ENCODE measurements around the gene NPFF. TPM values are rescaled to one million over a fixed set of nuclear protein-coding genes. Genes with fewer than 3 reads are reported as not detected.

The NPFF gene
- total RNA-seq, 3 donors from 2014 or later (not counting 1 experiment from before 2014, with no cell fraction given): not detected

- H3K36me3 ChIP-seq (ENCODE audit: control insufficient read depth, insufficient read depth, low read length): no peaks in the 10 kb centered on the region
- Mint-ChIP-seq H3K27ac (peak overlapping the region; percentile 98 to 99), H3K27me3 (ENCODE audit: low read depth in 2 of 2) (no peaks in the 10 kb centered on the region), H3K36me3 (no peaks in the 10 kb centered on the region), H3K9me3 (no peaks in the 10 kb centered on the region), H3K4me3 (peak overlapping the region; percentile 99), H3K4me1 (peaks cover 34 to 58% of the 10 kb centered on the region in 2 donors)
- no peaks in the 10 kb centered on the region for H3K27me3 ChIP-seq (ENCODE audit: control insufficient read depth, insufficient read depth, low read length)
- no peak overlapping the region for H3K27ac ChIP-seq (ENCODE audit: low read length)
- no peak for ATAC-seq
- H3K9me3 ChIP-seq (ENCODE audit: control insufficient read depth, insufficient read depth, low read length): no peaks in the 10 kb centered on the region
- no peak for TF ChIP-seq CTCF (IDR thresholded peaks at IDR 0.05)
- 100% methylated on average over 2 of the region's 3 CpGs for WGBS (ENCODE audit: insufficient coverage)
- H3K4me3 ChIP-seq (ENCODE audit: low read length): no peak overlapping the region
- DNase-seq: no peak
- intact Hi-C loops (cut with micrococcal nuclease): no loop called here
- H3K4me1 ChIP-seq (ENCODE audit: control insufficient read depth, insufficient read depth, low read length): peaks cover 48% of the 10 kb centered on the region
Observed at GRCh38 chr12:53497461-53497860, 9.8 kb downstream of the NPFF start.

GRCh38 chr12:53496752-53497032 lies 10.6 kb downstream of the NPFF start:
- Histone ChIP-seq H3K27me3 (ENCODE audit: control insufficient read depth, insufficient read depth, low read length) (no peaks in the 10 kb centered on the region), H3K4me1 (ENCODE audit: control insufficient read depth, insufficient read depth, low read length) (peaks cover 46% of the 10 kb centered on the region), H3K27ac (ENCODE audit: low read length) (no peak overlapping the region), H3K36me3 (ENCODE audit: control insufficient read depth, insufficient read depth, low read length) (no peaks in the 10 kb centered on the region), H3K9me3 (ENCODE audit: control insufficient read depth, insufficient read depth, low read length) (no peaks in the 10 kb centered on the region), H3K4me3 (ENCODE audit: low read length) (no peak overlapping the region)
- intact Hi-C loops (cut with micrococcal nuclease): no loop called here
- DNase-seq (no peak), ATAC-seq (no peak)
- no peaks in the 10 kb centered on the region for H3K27me3 Mint-ChIP-seq (ENCODE audit: low read depth in 2 of 2)
- H3K4me1 Mint-ChIP-seq: peaks cover 32 to 56% of the 10 kb centered on the region in 2 donors
- H3K36me3 Mint-ChIP-seq: no peaks in the 10 kb centered on the region
- H3K27ac Mint-ChIP-seq: no peak overlapping the region
- no peaks in the 10 kb centered on the region for H3K9me3 Mint-ChIP-seq
- no peak overlapping the region for H3K4me3 Mint-ChIP-seq
- TF ChIP-seq CTCF (IDR thresholded peaks at IDR 0.05): no peak
- WGBS (ENCODE audit: insufficient coverage): 100% methylated on average over 1 of the region's 1 CpG

- H3K4me1 ChIP-seq (ENCODE audit: control insufficient read depth, insufficient read depth, low read length): peaks cover 42% of the 10 kb centered on the region
- no peak for ATAC-seq
Observed at GRCh38 chr12:53495903-53496751, 11.2 kb downstream of the NPFF start.

More at GRCh38 chr12:53495903-53496751, 11.2 kb downstream of the NPFF start:
- Mint-ChIP-seq H3K36me3 (no peaks in the 10 kb centered on the region), H3K4me3 (peak overlapping the region; percentile 3), H3K27me3 (ENCODE audit: low read depth in 2 of 2) (no peaks in the 10 kb centered on the region), H3K9me3 (no peaks in the 10 kb centered on the region), H3K4me1 (peaks cover 32 to 54% of the 10 kb centered on the region in 2 donors), H3K27ac (no peak overlapping the region)
- H3K27me3 ChIP-seq (ENCODE audit: control insufficient read depth, insufficient read depth, low read length): no peaks in the 10 kb centered on the region
- no peaks in the 10 kb centered on the region for H3K36me3 ChIP-seq (ENCODE audit: control insufficient read depth, insufficient read depth, low read length)
- H3K9me3 ChIP-seq (ENCODE audit: control insufficient read depth, insufficient read depth, low read length): no peaks in the 10 kb centered on the region
- 54% methylated on average over 2 of the region's 5 CpGs for WGBS (ENCODE audit: insufficient coverage)
- no peak for TF ChIP-seq CTCF (IDR thresholded peaks at IDR 0.05)
- intact Hi-C loops (cut with micrococcal nuclease): no loop called here
- H3K27ac ChIP-seq (ENCODE audit: low read length): no peak overlapping the region
- no peak for DNase-seq
- H3K4me3 ChIP-seq (ENCODE audit: low read length): no peak overlapping the region

Measured in natural killer cell (primary cell).